SK-N-SH (cell line): ENCODE results near the gene PCDHGA4. TPM values are rescaled to one million over a fixed set of nuclear protein-coding genes. Genes with fewer than 3 reads are reported as not detected.

Experiments used
- CTCF ChIA-PET: fragments of 300-600, 350-600 bp; formaldehyde crosslinking; extraction: SDS; loops from one replicate; lab custom pipeline; 2021; lab: Yijun Ruan, JAX
- POLR2A ChIA-PET: fragments of 350-600 bp; sonication (Branson Sonifier 250); formaldehyde crosslinking; extraction: SDS; loops from one replicate; lab custom pipeline; 2020; ENCODE audit warnings: antibody characterized with exemption, inconsistent platforms; lab: Yijun Ruan, JAX
- DNase-seq: peaks from one replicate; pipeline ENCODE4 v3.0.0; 2012
- H2AFZ ChIP-seq: fragments of 200-600 bp; sonication (generic); 2 replicates; pipeline ENCODE4 v1.8.1; 2016; ENCODE audit warnings: antibody characterized with exemption, mild to moderate bottlenecking, low read depth
- H3F3A ChIP-seq: fragments of 200-600 bp; sonication (generic); replicated peaks from 2 replicates; pipeline ENCODE3; 2016; ENCODE audit warnings: antibody characterized with exemption, mild to moderate bottlenecking; ENCODE audit not compliant: insufficient read depth
- H3K27ac ChIP-seq, 2 experiments: fragments of 200-500 bp in 1 of 2; fragments of 200-600 bp in 1 of 2; sonication (Bioruptor generic) in 1 of 2; sonication (generic), shearing (Covaris generic) in 1 of 2; 2 replicates each; pipeline versions ENCODE4 v1.5.1 to v1.6.1; 2014 to 2016; ENCODE audit warnings: low read depth in 2 of 2, inconsistent platforms in 1 of 2, low read length in 1 of 2, mild to moderate bottlenecking in 1 of 2, mixed read lengths in 1 of 2
- H3K27me3 ChIP-seq: fragments of 200-600 bp; sonication (generic), shearing (Covaris generic); 2 replicates; pipeline ENCODE4 v1.6.1; 2016; ENCODE audit warnings: mixed run types; ENCODE audit not compliant: insufficient read depth
- H3K36me3 ChIP-seq, 2 experiments: fragments of 200-500 bp in 1 of 2; fragments of 200-600 bp in 1 of 2; sonication (Bioruptor generic) in 1 of 2; sonication (generic) in 1 of 2; replicated peaks in 1 of 2; 2 replicates each; pipeline versions ENCODE3 to v1.5.1; 2014 to 2016; ENCODE audit warnings: low read length in 1 of 2, mild to moderate bottlenecking in 1 of 2; ENCODE audit not compliant: insufficient read depth in 2 of 2, control insufficient read depth in 1 of 2
- H3K4me1 ChIP-seq, 2 experiments: fragments of 200-500 bp in 1 of 2; fragments of 200-600 bp in 1 of 2; sonication (Bioruptor generic) in 1 of 2; sonication (generic), shearing (Covaris generic) in 1 of 2; 2 replicates each; pipeline versions ENCODE4 v1.5.1 to v1.6.1; 2014 to 2016; ENCODE audit warnings: low read depth in 1 of 2, low read length in 1 of 2, mixed run types in 1 of 2; ENCODE audit not compliant: insufficient read depth in 2 of 2, control insufficient read depth in 1 of 2
- H3K4me2 ChIP-seq: fragments of 200-600 bp; sonication (generic), shearing (Covaris generic); 2 replicates; pipeline ENCODE4 v1.6.1; 2017; ENCODE audit warnings: mixed run types
- H3K4me3 ChIP-seq, 2 experiments: fragments of 200-500 bp in 1 of 2; fragments of 200-600 bp in 1 of 2; sonication (Bioruptor generic) in 1 of 2; sonication (generic), shearing (Covaris generic) in 1 of 2; 2 replicates each; pipeline versions ENCODE4 v1.5.1 to v1.8.1; 2014 to 2016; ENCODE audit warnings: low read depth in 2 of 2, inconsistent platforms in 1 of 2, low read length in 1 of 2, mild to moderate bottlenecking in 1 of 2, mixed read lengths in 1 of 2, moderate library complexity in 1 of 2
- H3K79me2 ChIP-seq: fragments of 200-600 bp; sonication (generic); 2 replicates; pipeline ENCODE4 v1.8.1; 2017; ENCODE audit warnings: mild to moderate bottlenecking; ENCODE audit not compliant: insufficient read depth
- H3K9ac ChIP-seq: fragments of 200-600 bp; sonication (generic); 2 replicates; pipeline ENCODE4 v1.6.1; 2017; ENCODE audit warnings: mixed run types
- H3K9me2 ChIP-seq: fragments of 200-600 bp; sonication (generic); 2 replicates; pipeline ENCODE4 v1.6.1; 2017; ENCODE audit warnings: mixed run types
- H3K9me3 ChIP-seq: fragments of 200-600 bp; sonication (generic); 2 replicates; pipeline ENCODE4 v1.6.1; 2017; ENCODE audit warnings: mixed run types, mild to moderate bottlenecking, moderate library complexity
- H4K20me1 ChIP-seq: fragments of 200-600 bp; sonication (generic); 2 replicates; pipeline ENCODE4 v1.6.1; 2017; ENCODE audit warnings: mild to moderate bottlenecking, mixed run types; ENCODE audit not compliant: insufficient read depth
- CTCF ChIP-seq: fragments of 200-600 bp; sonication (generic); IDR thresholded peaks from 2 replicates; pipeline ENCODE4 v1.6.1; 2017; ENCODE audit warnings: antibody characterized with exemption, mild to moderate bottlenecking, moderate library complexity
- EZH2phosphoT487 ChIP-seq: fragments of 200-600 bp; sonication (generic); IDR thresholded peaks from 2 replicates; pipeline ENCODE4 v1.6.1; 2017; ENCODE audit warnings: low read depth, mixed run types, mild to moderate bottlenecking, antibody characterized with exemption, moderate library complexity, borderline replicate concordance
- FOXJ3 ChIP-seq: sonication (generic); formaldehyde crosslinking; IDR thresholded peaks from 2 replicates; pipeline ENCODE4 v1.5.1; 2020; ENCODE audit warnings: mild to moderate bottlenecking, missing genetic modification reagents
- GABPA ChIP-seq: IDR thresholded peaks from 2 replicates; pipeline ENCODE4 v1.4.0; 2012; ENCODE audit warnings: low read depth, mild to moderate bottlenecking
- IRF3 ChIP-seq: fragments of 150-350 bp; IDR thresholded peaks from 2 replicates; pipeline ENCODE4 v1.6.1; 2016; ENCODE audit warnings: mild to moderate bottlenecking, low read depth, low read length
- RAD21 ChIP-seq: IDR thresholded peaks from 2 replicates; pipeline ENCODE4 v1.6.1; 2012; ENCODE audit warnings: mild to moderate bottlenecking, low read length
- RCOR1 ChIP-seq: fragments of 150-350 bp; IDR thresholded peaks from 2 replicates; pipeline ENCODE4 v1.6.1; 2017; ENCODE audit warnings: antibody characterized with exemption, low read length
- REST ChIP-seq: IDR thresholded peaks from 2 replicates; pipeline ENCODE4 v1.6.1; 2012; ENCODE audit warnings: mild to moderate bottlenecking, low read depth, low read length, moderate library complexity
- RXRA ChIP-seq: IDR thresholded peaks from 2 replicates; pipeline ENCODE4 v1.4.0; 2012; ENCODE audit warnings: low read depth, mild to moderate bottlenecking, borderline replicate concordance
- SMC3 ChIP-seq: IDR thresholded peaks from 2 replicates; pipeline ENCODE4 v1.6.1; 2012; ENCODE audit warnings: low read depth, low read length, improper control_type of control experiment
- TEAD4 ChIP-seq: IDR thresholded peaks from 2 replicates; pipeline ENCODE4 v1.4.0; 2012; ENCODE audit warnings: mild to moderate bottlenecking, borderline replicate concordance; ENCODE audit not compliant: insufficient read depth
- ZBTB33 ChIP-seq: IDR thresholded peaks from 2 replicates; pipeline ENCODE4 v1.4.0; 2012; ENCODE audit warnings: low read depth, borderline replicate concordance
- WGBS: methylation state at CpG from one replicate; pipeline ENCODE4 v1.1.6; 2017; ENCODE audit warnings: low lambda C conversion rate; 5-methylcytosine and 5-hydroxymethylcytosine counted together
- polyA plus RNA-seq, 3 experiments: library from polyadenylated mRNA; depleted of rRNA; stranded (reverse); fragments of >200 nt; gene quantifications; 2 replicates each; pipeline ENCODE4 v1.2.3, GENCODE V29; 2012

The PCDHGA4 gene
- polyA plus RNA-seq, 1 of the 3 experiments (the other 2 are of a cell fraction): 2.2 TPM

GRCh38 chr5:141319202-141319601, 35.6 kb upstream of the PCDHGA4 start:
- Histone ChIP-seq H3K9me3 (peaks cover 36% of the 10 kb centered on the region), H4K20me1 (peaks cover 3% of the 10 kb centered on the region; the same call in 1 of the 2 replicates), H3K4me3 (peak overlapping the region; percentile 80 to 92; a peak in 3 of 4 replicates), H3K4me1 (no peaks in the 10 kb centered on the region; a peak in 1 of 4 replicates), H3K27ac (no peak overlapping the region), H3K9ac (no peak overlapping the region), H3K36me3 (peaks cover 24 to 55% of the 10 kb centered on the region in 2 experiments), H3F3A (peaks cover 20% of the 10 kb centered on the region), H3K79me2 (peaks cover 57% of the 10 kb centered on the region), H3K27me3 (no peaks in the 10 kb centered on the region), H2AFZ (no peak overlapping the region), H3K4me2 (no peak overlapping the region), H3K9me2 (no peaks in the 10 kb centered on the region)
- TF ChIP-seq RCOR1: no peak
- no peak for TF ChIP-seq CTCF
- no peak for TF ChIP-seq GABPA
- TF ChIP-seq REST: no peak
- no peak for TF ChIP-seq IRF3
- DNase-seq: no peak
- POLR2A ChIA-PET: interaction anchor here (1.2 kb wide), 1 partner anchor 242 kb away, joined by 4 read pairs; no protein-coding TSS in a partner anchor
- CTCF ChIA-PET: interaction anchor here (1.0 to 5.4 kb wide), 17 partner anchors 10 to 278 kb away, joined by 3 to 36 read pairs (median 6); partner anchors contain the start of genes PCDHB15, PCDHB9, PCDHGA1 and PCDHGA11
- 95% methylated on average over 6 of the region's 6 CpGs for WGBS

- H3K9ac ChIP-seq: peak overlapping the region; percentile 89; the same call in 1 of the 2 replicates
- peak overlapping the region; percentile 58; the same call in 1 of the 2 replicates for H3K4me2 ChIP-seq
- peak overlapping the region in 1 of 2 experiments; percentile 96; a peak in 1 of 4 replicates for H3K27ac ChIP-seq
- peaks cover 53% of the 10 kb centered on the region for H3K79me2 ChIP-seq
- DNase-seq: no peak
- ChIA-PET CTCF (interaction anchor here (0.7 to 5.4 kb wide), 37 partner anchors 10 to 762 kb away, joined by 3 to 36 read pairs (median 4); partner anchors contain the start of genes PCDHB14, PCDHB15, PCDHB6 and PCDHGA1), POLR2A (interaction anchor here (1.2 to 1.8 kb wide), 4 partner anchors 137 to 244 kb away, joined by 4 to 16 read pairs (median 7); partner anchors contain the start of gene PCDHB16)
- H2AFZ ChIP-seq: no peak overlapping the region
- H3F3A ChIP-seq: peaks cover 17% of the 10 kb centered on the region
- H3K9me2 ChIP-seq: no peaks in the 10 kb centered on the region
- H3K9me3 ChIP-seq: peaks cover 36% of the 10 kb centered on the region
- WGBS: 60% methylated on average over 5 of the region's 5 CpGs
- 0 out of 2 replicates have a peak, but pooled peaks cover 3% of the 10 kb centered on the region for H4K20me1 ChIP-seq
- peak overlapping the region; percentile 80 to 92 for H3K4me3 ChIP-seq
- no peaks in the 10 kb centered on the region; a peak in 1 of 4 replicates for H3K4me1 ChIP-seq
- no peaks in the 10 kb centered on the region for H3K27me3 ChIP-seq
- peaks cover 24 to 50% of the 10 kb centered on the region in 2 experiments for H3K36me3 ChIP-seq
- TF ChIP-seq ZBTB33 (no peak), EZH2phosphoT487 (no peak), SMC3 (no peak), IRF3 (no peak), TEAD4 (no peak), FOXJ3 (no peak), RXRA (no peak), RAD21 (no peak), GABPA (no peak)
These were observed 35.1 kb upstream of the PCDHGA4 start for GRCh38 chr5:141319699-141320098.
